NCI-H1092 treated with DMSO at 0.1 percent for 48 hours (cell line): ENCODE results near the gene UPK1B.
"Not testable (repeated sequence)": the region's sequence is repeated elsewhere in the genome, so short reads cannot be mapped to it uniquely, and the experiment has no call there.

Experiments used
- DNase-seq: peaks from one replicate; lab custom pipeline; 2025; lab: John Stamatoyannopoulos, UW

Gene UPK1B

DNA sequence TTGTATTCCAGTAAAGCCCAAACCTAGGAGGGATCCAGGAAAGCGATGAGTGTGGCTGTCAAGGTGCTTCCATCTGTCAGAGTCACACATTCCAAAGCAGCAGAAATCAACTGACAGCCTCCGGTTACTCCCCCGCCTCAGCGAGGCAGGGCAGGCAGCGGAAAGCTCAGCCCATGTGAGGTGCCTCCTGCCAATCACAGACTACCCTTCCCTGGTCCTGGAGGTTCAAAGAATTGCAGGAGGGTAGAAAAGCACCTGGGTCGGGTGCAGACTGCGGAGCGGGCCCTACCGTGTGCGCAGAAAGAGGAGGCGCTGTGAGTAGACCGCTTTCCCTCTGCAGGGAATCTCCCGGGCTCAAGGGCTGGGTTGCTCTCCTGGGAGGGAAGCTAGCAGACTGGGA lies at the start of gene UPK1B:
Gene UPK1B (plus strand): TSS at position 274 of the 400 bp plus-strand sequence. CDS start 13,144 bp downstream, outside the sequence.
- DNase-seq: no peak

DNA sequence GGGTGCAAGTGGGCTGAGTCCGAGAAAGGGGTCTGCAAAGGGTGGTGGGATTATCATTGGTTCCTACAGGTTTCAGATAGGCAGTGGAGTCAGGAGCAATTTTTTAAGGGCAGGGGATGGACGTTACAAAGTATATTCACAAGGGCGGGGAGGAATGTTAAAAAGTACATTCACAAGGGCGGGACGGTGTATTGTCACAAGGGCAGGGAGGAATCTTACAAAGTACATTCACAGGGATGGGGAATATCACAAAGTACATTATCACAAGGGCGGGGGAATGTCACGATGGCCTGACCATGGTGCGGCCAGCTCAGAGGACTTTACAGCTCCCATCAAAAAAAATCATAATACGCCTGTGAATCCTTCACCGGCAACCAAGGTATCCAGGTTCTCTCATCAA lies 48.1 kb upstream of the UPK1B start:
- DNase-seq: no peak

DNA sequence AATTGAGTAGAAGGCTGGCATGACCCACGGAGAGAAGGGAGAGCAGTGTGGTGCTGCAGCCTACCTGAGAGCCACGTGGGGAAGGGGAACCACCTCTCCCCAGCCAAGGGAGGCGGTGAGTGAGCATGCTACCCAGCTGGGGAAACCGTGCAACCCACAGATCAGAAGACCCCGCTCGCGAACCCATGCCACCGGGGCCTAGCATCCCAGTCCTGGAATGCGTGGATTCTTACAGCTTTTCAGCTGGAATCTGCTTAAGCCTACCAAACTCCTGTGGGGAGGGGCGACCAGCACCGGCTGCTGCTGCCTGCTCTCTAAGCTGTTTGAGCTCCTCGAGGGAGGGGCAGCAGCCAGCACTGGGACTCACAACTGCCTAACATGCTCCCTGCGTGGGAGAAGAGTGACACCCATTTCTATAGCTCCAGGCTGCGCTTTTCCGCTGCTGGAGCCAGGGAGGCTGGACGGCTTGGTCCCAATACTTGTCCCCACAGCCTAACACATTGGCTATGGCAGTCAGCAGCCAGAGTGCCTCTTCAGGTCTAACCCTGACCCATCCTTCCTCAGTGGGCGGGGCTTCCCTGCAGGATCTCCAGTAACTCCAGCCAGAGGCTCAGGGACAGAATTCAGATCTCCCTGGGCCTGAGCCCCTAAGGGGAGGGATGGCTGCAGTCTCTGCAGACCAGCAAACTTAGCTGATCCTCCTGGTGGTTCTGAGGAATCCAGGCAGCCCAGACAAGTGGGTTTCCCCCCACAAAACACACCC lies 47.5 kb upstream of the UPK1B start:
- no peak for DNase-seq

DNA sequence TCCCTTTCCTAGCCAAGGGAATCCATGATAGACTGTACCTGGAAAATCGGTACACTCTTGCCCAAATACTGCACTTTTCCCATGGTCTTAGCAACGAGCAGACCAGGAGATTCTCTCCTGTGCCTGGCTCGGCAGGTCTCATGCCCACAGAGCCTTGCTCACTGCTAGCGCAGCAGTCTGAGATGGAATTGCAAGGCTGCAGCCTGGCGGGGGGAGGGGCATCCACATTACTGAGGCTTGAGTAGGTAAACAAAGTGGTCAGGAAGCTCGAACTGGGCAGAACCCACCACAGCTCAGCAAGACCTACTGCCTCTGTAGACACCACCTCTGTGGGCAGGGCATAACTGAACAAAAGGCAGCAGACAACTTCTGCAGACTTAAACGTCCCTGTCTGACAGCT lies 43.1 kb upstream of the UPK1B start:
- not testable (repeated sequence) for DNase-seq

DNA sequence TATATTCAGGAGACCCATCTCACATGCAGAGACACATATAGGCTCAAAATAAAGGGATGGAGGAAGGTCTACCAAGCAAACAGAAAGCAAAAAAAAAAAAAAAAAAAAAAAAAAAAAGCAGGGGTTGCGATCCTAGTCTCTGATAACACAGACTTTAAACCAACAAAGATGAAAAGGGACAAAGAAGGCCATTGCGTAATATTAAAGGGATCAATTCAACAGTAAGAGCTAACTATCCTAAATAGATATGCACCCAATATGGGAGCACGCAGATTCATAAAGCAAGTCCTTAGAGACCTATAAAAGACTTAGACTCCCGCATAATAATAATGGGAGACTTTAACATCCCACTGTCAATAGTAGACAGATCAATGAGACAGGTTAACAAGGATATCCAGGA lies 41.1 kb upstream of the UPK1B start:
- not testable (repeated sequence) for DNase-seq

DNA sequence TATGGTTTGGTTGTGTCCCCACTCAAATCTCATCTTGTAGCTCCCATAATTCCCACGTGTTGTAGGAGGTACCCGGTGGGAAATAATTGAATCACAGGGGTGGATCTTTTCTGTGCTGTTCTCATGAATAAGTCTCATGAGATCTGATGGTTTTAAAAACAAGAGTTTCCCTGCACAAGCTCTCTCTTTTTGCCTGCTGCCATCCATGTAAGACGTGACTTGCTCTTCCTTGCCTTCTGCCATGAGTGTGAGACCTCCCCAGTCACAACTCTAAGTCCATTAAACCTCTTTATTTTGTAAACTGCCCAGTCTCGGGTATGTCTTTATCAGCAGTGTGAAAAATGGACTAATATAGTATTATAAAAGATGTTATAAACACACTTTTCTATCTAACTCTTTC lies 34.0 kb upstream of the UPK1B start:
- DNase-seq: not testable (repeated sequence)

DNA sequence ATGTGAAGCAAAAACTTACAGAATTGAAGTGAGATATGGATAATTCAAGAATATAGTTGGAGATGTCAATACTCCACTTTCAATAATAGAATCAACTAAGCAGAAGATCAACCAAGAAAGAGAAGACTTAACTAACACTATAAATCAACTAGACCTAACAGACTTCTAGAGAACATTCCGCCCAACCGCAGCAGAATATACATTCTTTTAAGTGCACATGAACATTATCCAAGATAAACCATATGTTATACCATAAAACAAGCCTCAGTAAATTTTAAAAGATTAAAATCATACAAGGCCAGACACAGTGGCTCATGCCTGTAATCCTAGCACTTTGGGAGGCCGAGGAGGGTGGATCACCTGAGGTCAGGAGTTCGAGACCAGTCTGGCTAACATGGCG lies 32.9 kb upstream of the UPK1B start:
- no peak for DNase-seq

DNA sequence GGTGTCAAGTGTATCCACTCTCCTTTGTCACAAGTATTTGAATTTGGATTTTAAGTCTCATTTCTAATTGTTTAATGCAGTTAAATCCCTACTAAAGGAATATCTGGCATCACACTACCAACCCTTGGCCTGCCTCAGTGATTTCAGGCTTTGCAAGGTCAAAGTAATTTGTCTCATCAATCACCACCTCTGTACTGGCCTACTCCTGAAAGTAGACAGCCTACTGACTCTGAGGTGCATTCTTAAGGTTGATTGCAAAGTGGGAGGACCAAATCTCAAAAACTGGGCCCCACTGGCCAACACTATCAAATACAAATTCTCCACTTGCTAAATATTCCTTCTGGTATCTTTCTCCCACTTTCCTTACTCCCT lies 28.3 kb upstream of the UPK1B start:
- no peak for DNase-seq

DNA sequence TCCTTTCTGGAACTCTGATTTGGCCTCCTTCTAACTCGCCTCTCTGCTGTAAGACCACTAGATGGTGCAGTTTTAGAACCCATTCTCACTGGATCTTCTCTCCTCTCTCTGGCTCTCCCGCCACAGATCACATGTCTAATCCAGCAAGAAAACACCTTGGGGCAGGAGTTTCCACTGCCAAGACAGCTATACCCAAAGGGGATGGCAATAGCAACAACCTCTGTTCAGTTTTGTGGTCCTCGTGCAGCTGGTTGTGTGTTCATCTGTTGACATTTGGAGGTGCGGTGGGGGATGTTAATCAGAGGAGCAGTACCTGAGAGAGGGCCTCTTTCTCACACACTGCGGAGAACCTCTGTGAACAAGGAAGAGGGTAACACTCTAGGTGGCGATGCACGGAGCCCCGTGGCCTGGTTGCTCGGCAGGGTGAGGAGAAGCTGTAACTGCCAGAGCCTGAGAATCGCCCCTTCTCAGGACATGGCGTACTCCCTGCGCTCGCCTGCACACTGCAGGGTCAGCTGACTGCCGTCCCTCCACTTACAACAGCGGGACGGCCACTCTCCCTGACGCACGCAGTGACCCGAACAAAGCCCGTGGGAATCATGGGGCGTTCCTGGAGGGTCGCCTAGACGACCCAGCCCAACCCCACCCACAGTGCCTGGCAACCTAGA lies 27.8 kb upstream of the UPK1B start, which contains the start of gene TEX55:
Gene TEX55 (plus strand): TSS at position 666 of the 668 bp plus-strand sequence. CDS start 25 bp downstream, outside the sequence.
- peak; percentile 68 for DNase-seq

DNA sequence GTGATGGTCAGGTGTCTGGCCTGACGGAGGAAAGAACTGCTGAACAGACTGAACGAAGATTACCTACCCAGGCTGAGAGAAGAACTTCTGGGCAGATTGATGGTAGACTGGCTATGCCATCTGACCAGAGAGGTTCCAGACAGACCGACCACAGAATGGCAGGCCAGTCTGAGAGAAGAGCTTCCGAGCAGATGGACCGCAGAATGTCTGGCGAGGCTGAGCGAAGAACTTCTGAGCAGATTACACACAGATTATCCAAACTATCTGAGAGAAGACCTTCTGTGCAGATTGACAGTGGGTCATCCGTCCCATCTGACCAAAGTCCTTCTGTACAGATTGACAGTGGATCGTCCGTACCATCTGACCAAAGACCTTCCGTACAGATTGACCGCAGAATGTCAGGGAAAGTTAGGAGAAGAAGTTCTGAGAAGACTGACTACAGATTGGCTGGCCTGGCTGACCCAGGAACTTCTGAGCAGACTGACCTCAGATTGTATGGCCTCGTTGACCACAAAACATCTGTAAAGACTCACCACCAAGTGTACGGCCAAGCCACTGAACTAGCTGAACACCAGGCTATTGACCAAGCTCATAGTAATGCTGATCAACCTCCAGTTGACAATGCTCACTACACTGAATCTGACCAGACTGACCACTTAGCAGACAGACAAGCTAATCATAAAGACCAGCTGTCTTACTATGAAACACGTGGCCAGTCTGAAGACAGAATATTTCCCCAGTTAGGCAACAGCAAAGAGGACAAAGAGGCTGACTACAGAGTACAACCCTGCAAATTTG lies 26.6 kb upstream of the UPK1B start:
- DNase-seq: no peak

DNA sequence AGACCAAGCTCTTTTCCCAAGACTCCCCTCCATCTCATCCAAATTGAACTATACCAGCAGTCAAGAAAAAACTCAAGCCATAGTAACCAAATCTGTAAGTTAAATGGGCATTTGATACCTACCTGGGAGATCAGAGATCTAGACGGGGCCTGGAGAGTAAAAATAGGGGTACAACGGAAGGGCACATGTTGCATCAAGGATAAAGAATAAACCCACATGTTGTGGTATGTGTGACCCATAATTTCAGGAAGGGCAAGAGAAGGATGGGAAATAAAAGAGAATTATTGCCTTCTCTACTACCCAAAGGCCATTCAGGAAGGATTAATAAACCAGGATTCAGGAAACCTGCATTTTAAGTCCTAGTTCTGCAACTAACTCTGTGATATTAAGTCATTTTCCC lies 25.9 kb upstream of the UPK1B start:
- DNase-seq: no peak

DNA sequence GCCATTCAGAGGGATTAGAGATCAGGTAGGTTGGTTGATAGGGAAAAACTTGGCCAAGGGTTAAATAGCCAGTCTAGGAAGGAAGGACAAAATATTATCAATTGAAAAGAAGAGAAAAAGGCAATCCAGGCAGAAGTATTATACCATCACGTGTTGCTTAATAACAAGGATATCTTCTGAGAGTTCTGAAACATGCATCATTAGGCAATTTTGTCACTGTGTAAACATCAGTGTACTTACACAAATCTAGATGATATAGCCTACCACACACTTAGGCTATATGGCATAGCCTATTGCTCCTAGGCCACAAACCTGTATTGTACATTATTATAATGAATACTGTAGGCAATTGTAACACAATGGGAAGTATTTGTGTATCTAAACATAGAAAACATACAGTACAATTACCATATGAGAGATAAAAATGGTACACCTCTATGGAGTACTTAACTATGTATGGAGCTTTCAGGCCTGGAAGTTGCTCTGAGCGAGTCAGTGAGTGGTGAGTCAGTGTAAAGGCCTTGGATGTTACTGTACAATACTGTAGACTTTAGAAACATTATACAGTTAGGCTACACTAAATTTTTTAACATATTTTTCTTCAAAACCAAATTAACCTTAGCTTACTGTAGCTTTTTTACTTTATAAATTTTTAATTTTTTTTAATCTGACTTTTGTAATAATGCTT lies 24.8 kb upstream of the UPK1B start:
- DNase-seq: no peak

DNA sequence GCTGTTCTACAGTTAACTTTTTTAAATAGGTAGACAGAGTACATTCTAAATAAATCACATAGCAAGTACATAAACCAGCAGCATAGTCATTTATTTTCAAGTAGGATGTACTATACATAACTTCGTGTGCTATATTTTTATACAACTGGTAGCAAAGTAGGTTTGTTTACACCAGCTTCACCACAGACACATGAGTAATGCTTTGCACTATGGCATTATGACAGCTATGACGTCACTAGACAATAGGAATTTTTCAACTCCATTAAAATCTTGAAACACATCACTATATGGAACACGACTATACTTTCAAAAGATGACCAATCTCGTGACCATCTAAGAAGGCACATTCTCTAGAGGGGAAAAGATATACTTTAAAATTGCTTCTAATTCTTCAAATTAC lies 23.9 kb upstream of the UPK1B start:
- DNase-seq: no peak

DNA sequence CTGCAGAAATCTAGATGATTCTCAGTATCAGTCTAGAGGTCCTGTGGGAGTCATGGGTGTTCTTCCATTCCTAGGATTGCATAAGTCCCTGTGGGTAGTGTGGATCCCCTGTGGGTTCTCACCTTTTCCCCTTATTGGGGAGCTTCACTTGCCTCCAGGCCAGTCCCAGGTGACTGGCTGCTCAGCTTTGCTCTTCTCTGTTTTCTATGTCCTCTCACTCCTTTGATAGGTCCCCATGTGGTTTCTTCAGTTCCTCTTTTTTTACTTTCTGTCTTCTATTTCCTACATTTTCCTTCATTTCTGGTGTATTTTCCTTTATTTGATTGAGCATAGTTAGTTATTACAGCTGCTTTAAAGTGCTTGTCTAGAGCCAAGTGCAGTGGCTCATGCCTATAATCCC lies 16.5 kb upstream of the UPK1B start:
- DNase-seq: no peak

DNA sequence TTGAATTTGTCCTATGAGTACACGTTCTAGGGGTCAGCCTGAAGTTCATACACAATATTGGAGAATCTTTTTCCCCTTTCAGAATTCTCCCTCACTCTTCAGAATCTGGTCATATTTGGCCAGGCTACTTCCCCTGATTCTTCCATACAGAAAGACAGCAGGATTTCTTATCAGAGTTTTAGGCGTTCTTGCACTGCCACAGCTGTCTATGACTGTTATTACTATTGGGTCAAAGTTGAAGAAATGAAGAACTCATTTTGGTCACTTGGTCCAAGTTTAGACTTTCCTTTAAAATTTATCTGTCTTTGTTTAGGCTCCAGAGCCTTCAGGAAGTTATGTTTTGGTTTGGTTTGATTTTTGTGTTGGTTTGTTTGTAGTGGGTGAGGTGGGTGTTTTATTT lies 15.4 kb upstream of the UPK1B start:
- no peak for DNase-seq

DNA sequence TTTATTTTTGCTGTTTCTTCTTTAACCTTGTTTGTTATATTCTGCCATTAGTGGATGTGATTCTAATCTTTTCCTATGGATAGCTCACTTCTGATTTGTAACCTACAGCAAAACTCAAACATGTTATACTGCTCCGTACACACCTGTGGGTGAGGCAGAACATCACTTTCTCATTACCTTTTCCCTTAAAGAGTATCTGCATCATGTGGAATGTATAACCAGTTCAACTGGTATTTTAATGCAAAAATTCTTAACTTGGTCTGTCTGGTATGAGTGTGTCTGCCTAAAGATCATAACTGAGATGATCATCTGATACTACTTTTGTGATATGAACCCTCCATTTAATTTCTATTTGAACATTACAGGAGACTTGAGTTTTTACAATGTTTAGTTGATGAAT lies 13.0 kb upstream of the UPK1B start:
- no peak for DNase-seq

DNA sequence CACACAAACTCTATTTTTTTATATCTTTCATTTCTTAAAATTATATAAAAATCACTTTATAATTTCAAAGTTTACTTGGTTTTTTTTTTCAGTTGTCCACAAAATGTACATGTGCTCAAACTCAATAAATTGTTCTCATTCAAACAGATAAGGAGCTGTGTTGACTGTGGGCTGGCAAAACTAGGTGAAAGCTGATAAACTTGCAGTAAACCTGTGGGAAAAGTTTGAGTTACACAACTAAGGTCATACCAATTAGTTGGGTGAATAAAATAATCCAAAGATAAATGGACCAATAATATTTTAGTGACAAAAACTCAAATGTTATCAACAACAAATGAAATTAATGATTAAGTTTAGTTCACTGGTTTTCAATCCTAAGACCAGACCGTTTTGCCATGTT lies 12.6 kb upstream of the UPK1B start:
- no peak for DNase-seq

DNA sequence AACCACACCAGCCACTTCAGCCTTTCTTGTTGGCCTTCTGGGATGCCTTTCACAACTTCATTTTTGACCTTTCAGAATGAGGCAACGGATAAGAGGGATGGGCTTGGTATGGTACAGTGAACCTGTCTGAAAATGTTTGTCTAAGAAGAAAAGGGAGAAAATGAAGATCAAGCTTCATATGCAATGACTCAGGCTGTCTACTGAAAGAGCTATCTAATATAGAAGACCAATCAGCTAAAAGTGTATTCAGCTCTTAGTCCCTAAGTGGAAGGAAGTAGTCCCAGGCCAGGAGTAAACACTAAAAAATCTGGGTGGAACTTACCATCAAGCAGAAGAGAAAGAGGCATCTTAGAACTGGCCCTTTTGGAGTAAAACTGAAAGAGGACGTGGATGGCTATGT lies 12.2 kb upstream of the UPK1B start:
- DNase-seq: no peak

DNA sequence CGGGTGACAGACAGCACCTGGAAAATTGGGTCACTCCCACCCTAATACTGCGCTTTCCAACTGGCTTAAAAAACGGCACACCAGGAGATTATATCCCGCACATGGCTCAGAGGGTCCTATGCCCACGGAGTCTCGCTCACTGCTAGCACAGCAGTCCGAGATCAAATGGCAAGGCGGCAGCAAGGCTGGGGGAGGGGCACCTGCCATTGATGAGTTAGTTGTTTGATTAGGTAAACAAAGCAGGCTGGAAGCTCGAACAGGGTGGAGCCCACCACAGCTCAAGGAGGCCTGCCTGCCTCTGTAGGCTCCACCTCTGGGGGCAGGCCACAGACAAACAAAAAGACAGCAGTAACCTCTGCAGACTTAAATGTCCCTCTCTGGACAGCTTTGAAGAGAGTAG lies 8.7 kb upstream of the UPK1B start:
- DNase-seq: not testable (repeated sequence)

DNA sequence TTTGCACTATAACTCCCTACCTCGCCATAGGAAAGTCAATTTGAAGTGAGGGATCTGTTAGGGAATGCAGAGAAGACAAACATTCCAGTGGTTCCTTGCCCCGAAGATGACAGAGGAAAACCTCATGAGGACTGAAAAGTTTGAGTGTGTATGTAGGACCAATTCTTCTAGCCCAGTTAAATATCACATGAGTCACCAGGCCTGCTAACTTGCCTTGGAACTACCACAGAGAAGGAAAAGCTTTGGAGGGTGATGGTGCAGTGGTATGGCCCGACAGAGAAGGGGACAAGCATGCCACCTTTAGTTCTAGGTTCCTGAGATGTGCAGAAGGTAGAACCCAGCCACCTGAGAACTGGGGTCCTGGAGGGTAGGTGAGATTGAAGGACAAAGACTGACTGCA lies 2.6 kb upstream of the UPK1B start:
- no peak for DNase-seq

DNA sequence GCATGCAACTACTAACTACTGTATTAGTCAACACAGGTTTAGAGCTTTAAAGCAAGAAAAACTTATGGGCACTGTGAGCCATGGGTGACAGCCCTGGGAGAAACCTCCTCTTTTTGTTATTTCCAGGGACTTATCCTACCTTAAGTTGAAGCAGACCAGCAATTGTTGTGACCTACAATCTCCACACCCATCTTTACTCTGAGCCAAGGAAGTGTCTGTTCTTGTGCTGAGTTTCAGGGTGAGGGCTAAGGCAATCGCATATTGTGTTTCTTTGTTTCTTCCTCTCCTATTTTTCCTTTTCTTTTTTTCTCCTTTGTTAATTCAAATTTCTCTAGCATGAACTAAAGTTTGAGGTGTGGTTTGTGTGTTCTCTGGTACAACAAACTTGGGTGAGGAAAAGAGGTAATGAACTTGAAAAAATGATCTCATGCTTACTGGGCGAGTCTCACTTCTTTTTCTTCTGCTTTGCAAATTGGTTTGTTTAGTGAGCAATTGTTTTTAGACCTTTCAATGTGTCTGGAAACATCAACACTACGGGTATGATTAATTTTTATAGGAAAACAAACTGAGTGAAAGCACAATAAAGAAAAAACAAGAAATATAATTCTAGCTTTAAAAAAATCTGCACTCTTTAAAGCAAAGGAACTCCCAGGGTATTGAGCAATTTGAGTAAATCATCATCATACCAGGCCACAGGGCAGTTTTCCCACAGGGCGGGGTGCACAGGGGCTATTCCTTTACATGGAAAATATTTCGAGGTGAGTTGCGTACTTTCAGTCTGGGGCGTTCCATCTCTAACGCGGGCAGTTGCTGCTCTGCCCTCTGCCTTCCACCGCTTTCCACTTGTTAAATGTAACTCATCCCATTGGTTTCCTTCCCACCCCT lies 2.7 kb downstream of the UPK1B start:
- no peak for DNase-seq
